DOHH2 (cell line): ENCODE results near the gene ARL15.

Experiments
- H3F3A ChIP-seq: fragments of 200-600 bp; sonication (generic), shearing (Covaris generic); 2 replicates; pipeline ENCODE4 v1.6.0; 2016; ENCODE audit warnings: antibody characterized with exemption, mild to moderate bottlenecking; ENCODE audit not compliant: control insufficient read depth, insufficient read depth
- H3K27ac ChIP-seq: fragments of 200-600 bp; sonication (generic); 2 replicates; pipeline ENCODE4 v1.5.1; 2014; ENCODE audit warnings: low read depth, mild to moderate bottlenecking, low read length, moderate library complexity
- H3K27me3 ChIP-seq: fragments of 200-600 bp; sonication (generic); 2 replicates; pipeline ENCODE4 v1.6.1; 2014; ENCODE audit warnings: mild to moderate bottlenecking, low read length, mixed read lengths; ENCODE audit not compliant: control insufficient read depth
- H3K36me3 ChIP-seq: fragments of 200-600 bp; sonication (generic); 2 replicates; pipeline ENCODE4 v1.6.1; 2014; ENCODE audit warnings: mild to moderate bottlenecking, low read length, moderate library complexity, mixed read lengths; ENCODE audit not compliant: control insufficient read depth
- H3K4me1 ChIP-seq: fragments of 200-600 bp; sonication (generic); 2 replicates; pipeline ENCODE4 v1.6.1; 2014; ENCODE audit warnings: mild to moderate bottlenecking, low read length, mixed read lengths; ENCODE audit not compliant: control insufficient read depth
- H3K4me2 ChIP-seq: fragments of 200-600 bp; sonication (generic); 2 replicates; pipeline ENCODE4 v1.6.0; 2014; ENCODE audit warnings: mild to moderate bottlenecking, low read length, moderate library complexity
- H3K4me3 ChIP-seq: fragments of 200-600 bp; sonication (generic); 2 replicates; pipeline ENCODE4 v1.5.1; 2014; ENCODE audit warnings: mild to moderate bottlenecking, low read length, mixed read lengths
- H3K79me2 ChIP-seq: fragments of 200-600 bp; sonication (generic); 2 replicates; pipeline ENCODE4 v1.6.1; 2014; ENCODE audit warnings: mild to moderate bottlenecking, low read length, mixed read lengths; ENCODE audit not compliant: control insufficient read depth
- H3K9me2 ChIP-seq: fragments of 200-600 bp; sonication (generic); replicated peaks from 2 replicates; pipeline ENCODE4 v1.6.1; 2014; ENCODE audit warnings: mild to moderate bottlenecking, low read length, mixed read lengths; ENCODE audit not compliant: control insufficient read depth
- H3K9me3 ChIP-seq: fragments of 200-600 bp; sonication (generic); 2 replicates; pipeline ENCODE4 v1.6.1; 2014; ENCODE audit warnings: antibody characterized with exemption, low read length, mixed read lengths; ENCODE audit not compliant: control insufficient read depth, insufficient read depth
- H4K20me1 ChIP-seq: fragments of 200-600 bp; sonication (generic); 2 replicates; pipeline ENCODE4 v1.6.0; 2014; ENCODE audit warnings: low read depth, mild to moderate bottlenecking, antibody characterized with exemption, low read length, moderate library complexity; ENCODE audit not compliant: control insufficient read depth, insufficient read depth
- EZH2phosphoT487 ChIP-seq: fragments of 200-600 bp; sonication (generic); IDR thresholded peaks from 2 replicates; pipeline ENCODE4 v1.6.1; 2017; ENCODE audit warnings: borderline replicate concordance, mild to moderate bottlenecking, antibody characterized with exemption, low read length, moderate library complexity, mixed read lengths
- TF ChIP-seq, protein P1 (sequence below): fragments of 200-600 bp; sonication (generic); IDR thresholded peaks from one replicate; pipeline ENCODE4 v1.5.1; 2014; ENCODE audit warnings: antibody characterized with exemption, mild to moderate bottlenecking, low read depth, low read length; ENCODE audit not compliant: poor library complexity, severe bottlenecking

Gene ARL15

DNA sequence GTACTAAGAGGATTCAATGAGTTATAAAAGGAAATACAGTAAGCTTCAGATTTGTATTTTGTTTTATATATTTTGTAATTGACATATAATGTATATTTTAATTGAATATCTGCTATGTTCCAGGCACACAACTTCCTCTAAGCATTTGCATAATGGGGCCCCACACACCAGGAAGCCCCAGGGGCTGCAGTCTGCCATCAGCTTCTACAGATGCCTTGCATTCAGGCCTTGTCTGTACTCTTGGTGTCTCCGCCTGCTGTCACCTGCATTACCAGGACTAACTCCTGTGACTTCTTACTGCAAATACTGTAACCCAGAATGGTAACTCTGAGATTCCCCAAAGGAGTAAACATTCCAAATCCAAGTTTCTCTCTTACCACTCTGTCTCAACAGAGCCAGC, 20.6 kb downstream of the ARL15 start:
- Histone ChIP-seq H3K27me3 (no peaks in the 10 kb centered on the region), H3K9me2 (no peaks in the 10 kb centered on the region), H3K9me3 (no peaks in the 10 kb centered on the region), H3K79me2 (peaks cover 6% of the 10 kb centered on the region; the same call in 1 of the 2 replicates), H3K4me3 (no peak overlapping the region), H3K4me1 (peaks cover 9% of the 10 kb centered on the region), H4K20me1 (no peaks in the 10 kb centered on the region), H3F3A (no peaks in the 10 kb centered on the region), H3K4me2 (peak overlapping the region; percentile 5; the same call in 1 of the 2 replicates), H3K36me3 (no peaks in the 10 kb centered on the region), H3K27ac (no peak overlapping the region)
- TF ChIP-seq EZH2phosphoT487, result no peak
- TF ChIP-seq, protein P1, sequence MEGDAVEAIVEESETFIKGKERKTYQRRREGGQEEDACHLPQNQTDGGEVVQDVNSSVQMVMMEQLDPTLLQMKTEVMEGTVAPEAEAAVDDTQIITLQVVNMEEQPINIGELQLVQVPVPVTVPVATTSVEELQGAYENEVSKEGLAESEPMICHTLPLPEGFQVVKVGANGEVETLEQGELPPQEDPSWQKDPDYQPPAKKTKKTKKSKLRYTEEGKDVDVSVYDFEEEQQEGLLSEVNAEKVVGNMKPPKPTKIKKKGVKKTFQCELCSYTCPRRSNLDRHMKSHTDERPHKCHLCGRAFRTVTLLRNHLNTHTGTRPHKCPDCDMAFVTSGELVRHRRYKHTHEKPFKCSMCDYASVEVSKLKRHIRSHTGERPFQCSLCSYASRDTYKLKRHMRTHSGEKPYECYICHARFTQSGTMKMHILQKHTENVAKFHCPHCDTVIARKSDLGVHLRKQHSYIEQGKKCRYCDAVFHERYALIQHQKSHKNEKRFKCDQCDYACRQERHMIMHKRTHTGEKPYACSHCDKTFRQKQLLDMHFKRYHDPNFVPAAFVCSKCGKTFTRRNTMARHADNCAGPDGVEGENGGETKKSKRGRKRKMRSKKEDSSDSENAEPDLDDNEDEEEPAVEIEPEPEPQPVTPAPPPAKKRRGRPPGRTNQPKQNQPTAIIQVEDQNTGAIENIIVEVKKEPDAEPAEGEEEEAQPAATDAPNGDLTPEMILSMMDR, result no peak

DNA sequence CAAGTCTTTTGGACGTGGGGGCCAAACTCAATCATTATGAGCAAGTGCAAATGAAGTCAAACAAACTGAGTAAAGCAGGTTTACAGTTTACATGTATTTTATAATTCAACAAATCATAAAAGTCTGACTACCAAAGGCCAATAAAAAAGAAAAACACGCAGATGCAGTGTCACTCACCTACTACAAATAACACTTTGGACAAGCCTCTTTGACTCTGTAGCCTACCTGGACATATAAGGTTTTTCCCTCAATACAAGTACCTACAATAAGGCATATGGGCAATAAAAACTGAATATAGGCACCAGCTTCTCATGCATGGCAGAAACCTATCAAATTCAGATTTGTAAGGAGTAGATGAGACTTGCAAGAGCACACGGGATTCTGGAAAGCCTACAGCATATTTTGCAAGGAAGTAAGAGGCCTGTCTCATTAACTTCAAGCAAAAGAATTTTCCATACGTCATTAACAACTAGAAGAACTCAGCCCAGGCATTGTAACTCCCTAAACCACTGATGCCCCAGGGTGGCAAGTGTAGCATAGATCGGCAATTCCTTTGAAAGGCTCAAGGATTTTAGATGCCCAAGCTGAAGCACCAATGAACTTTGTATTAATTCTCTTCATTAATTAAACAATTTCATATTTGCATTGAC, 21.7 kb downstream of the ARL15 start:
- Histone ChIP-seq H4K20me1 (no peaks in the 10 kb centered on the region), H3K4me1 (peaks cover 9% of the 10 kb centered on the region), H3K36me3 (no peaks in the 10 kb centered on the region), H3K9me2 (no peaks in the 10 kb centered on the region), H3K27me3 (no peaks in the 10 kb centered on the region), H3F3A (no peaks in the 10 kb centered on the region), H3K4me2 (no peak overlapping the region), H3K79me2 (peaks cover 6% of the 10 kb centered on the region; the same call in 1 of the 2 replicates), H3K27ac (no peak overlapping the region), H3K4me3 (no peak overlapping the region), H3K9me3 (no peaks in the 10 kb centered on the region)
- TF ChIP-seq EZH2phosphoT487, result no peak
- TF ChIP-seq, protein P1, result no peak

DNA sequence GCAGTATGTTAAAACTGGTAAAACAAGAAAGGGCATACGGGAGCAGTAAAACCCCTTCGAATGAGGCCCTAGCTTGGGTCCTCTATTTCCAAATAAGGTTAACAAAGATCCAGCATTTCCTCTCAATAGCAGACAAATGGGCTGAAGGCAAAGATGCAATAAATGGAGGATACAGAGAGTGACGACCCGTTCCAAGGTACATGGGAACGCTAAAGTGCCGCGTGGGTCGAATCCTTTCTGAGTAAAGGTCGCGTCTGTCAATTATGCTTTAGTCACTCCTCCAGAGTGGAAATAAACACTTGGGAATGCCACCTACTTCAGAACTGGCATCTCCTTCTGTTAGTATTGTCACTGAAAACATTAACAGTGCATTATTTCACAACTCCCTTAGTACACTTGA, 24.7 kb downstream of the ARL15 start:
- Histone ChIP-seq H4K20me1 (no peaks in the 10 kb centered on the region), H3K79me2 (0 out of 2 replicates have a peak, but pooled peaks cover 4% of the 10 kb centered on the region), H3F3A (no peaks in the 10 kb centered on the region), H3K4me2 (no peak overlapping the region), H3K4me3 (no peak overlapping the region), H3K27me3 (no peaks in the 10 kb centered on the region), H3K9me2 (no peaks in the 10 kb centered on the region), H3K4me1 (peaks cover 9% of the 10 kb centered on the region), H3K27ac (no peak overlapping the region), H3K36me3 (no peaks in the 10 kb centered on the region), H3K9me3 (no peaks in the 10 kb centered on the region)
- TF ChIP-seq, protein P1, result no peak
- TF ChIP-seq EZH2phosphoT487, result no peak
